Peyer's patch (tissue), 4 donors: Measurements from ENCODE around the gene AGBL4.

Source experiments
- CTCF ChIP-seq, 6 experiments: fragments of 450-650 bp in 4 of 6; fragments of 200-600 bp in 2 of 6; sonication (generic) in 1 of 6; IDR thresholded peaks; one replicate each; pipeline ENCODE4 v1.5.1; 2017 to 2019; ENCODE audit warnings: antibody characterized with exemption in 6 of 6, mild to moderate bottlenecking in 3 of 6, moderate library complexity in 1 of 6
- POLR2A ChIP-seq, 2 donors: fragments of 450-650 bp; IDR thresholded peaks; one replicate each; pipeline ENCODE4 v1.5.1; 2017; ENCODE audit warnings: antibody characterized with exemption in 2 of 2, mild to moderate bottlenecking in 2 of 2, moderate library complexity in 2 of 2

- no peak for TF ChIP-seq CTCF (IDR thresholded peaks at IDR 0.05)
- no peak for TF ChIP-seq POLR2A (IDR thresholded peaks at IDR 0.05)
Measured at GRCh38 chr1:48876330-48876785, 1147.4 kb downstream of the AGBL4 start.
